ENCODE measurements around the gene NFKB1.

DNA sequence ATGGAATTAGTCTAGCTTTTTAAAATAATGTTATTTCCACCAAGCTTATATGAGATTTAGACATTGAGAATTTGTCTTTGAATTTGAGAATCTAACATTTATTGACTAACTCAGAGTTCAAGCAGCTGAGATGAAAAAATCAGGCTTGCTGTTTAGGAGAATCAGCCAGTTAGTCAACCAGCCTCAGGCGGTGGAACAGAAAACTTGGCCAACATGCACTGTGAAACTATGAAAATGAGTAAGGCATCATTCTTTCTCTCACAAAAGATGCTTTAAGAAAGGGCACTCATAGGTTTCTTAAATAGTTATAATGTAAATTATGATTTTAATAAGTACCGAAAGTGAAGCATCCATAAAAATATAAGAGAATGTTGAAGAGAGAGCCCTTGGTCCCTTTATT is 84.2 kb downstream of the NFKB1 start:
- TF ChIP-seq, protein P1, sequence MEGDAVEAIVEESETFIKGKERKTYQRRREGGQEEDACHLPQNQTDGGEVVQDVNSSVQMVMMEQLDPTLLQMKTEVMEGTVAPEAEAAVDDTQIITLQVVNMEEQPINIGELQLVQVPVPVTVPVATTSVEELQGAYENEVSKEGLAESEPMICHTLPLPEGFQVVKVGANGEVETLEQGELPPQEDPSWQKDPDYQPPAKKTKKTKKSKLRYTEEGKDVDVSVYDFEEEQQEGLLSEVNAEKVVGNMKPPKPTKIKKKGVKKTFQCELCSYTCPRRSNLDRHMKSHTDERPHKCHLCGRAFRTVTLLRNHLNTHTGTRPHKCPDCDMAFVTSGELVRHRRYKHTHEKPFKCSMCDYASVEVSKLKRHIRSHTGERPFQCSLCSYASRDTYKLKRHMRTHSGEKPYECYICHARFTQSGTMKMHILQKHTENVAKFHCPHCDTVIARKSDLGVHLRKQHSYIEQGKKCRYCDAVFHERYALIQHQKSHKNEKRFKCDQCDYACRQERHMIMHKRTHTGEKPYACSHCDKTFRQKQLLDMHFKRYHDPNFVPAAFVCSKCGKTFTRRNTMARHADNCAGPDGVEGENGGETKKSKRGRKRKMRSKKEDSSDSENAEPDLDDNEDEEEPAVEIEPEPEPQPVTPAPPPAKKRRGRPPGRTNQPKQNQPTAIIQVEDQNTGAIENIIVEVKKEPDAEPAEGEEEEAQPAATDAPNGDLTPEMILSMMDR (IDR thresholded peaks at IDR 0.05; ENCODE audit: insufficient read depth, low read length) = no peak
- TF ChIP-seq POLR2AphosphoS5 (IDR thresholded peaks at IDR 0.05; ENCODE audit: low read depth) (no peak), SPI1 (IDR thresholded peaks at IDR 0.05; ENCODE audit: borderline replicate concordance, low read depth) (no peak)
- TF ChIP-seq, protein P2, sequence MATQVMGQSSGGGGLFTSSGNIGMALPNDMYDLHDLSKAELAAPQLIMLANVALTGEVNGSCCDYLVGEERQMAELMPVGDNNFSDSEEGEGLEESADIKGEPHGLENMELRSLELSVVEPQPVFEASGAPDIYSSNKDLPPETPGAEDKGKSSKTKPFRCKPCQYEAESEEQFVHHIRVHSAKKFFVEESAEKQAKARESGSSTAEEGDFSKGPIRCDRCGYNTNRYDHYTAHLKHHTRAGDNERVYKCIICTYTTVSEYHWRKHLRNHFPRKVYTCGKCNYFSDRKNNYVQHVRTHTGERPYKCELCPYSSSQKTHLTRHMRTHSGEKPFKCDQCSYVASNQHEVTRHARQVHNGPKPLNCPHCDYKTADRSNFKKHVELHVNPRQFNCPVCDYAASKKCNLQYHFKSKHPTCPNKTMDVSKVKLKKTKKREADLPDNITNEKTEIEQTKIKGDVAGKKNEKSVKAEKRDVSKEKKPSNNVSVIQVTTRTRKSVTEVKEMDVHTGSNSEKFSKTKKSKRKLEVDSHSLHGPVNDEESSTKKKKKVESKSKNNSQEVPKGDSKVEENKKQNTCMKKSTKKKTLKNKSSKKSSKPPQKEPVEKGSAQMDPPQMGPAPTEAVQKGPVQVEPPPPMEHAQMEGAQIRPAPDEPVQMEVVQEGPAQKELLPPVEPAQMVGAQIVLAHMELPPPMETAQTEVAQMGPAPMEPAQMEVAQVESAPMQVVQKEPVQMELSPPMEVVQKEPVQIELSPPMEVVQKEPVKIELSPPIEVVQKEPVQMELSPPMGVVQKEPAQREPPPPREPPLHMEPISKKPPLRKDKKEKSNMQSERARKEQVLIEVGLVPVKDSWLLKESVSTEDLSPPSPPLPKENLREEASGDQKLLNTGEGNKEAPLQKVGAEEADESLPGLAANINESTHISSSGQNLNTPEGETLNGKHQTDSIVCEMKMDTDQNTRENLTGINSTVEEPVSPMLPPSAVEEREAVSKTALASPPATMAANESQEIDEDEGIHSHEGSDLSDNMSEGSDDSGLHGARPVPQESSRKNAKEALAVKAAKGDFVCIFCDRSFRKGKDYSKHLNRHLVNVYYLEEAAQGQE (IDR thresholded peaks at IDR 0.05; ENCODE audit: insufficient replicate concordance, low read depth) = no peak
